A549 (cell line): Measurements from ENCODE around the gene CASTOR1.

Experiments
- BHLHE40 ChIP-seq: IDR thresholded peaks from 2 replicates; pipeline ENCODE4 v1.6.1; 2012; ENCODE audit warnings: low read depth, low read length, inconsistent platforms
- CTCF ChIP-seq: fragments of >200 bp; sonication (Bioruptor Twin); formaldehyde crosslinking; IDR thresholded peaks from 3 replicates; pipeline ENCODE4 v1.5.1; 2016
- GATA3 ChIP-seq: IDR thresholded peaks from 2 replicates; pipeline ENCODE4 v1.6.1; 2012; ENCODE audit warnings: borderline replicate concordance
- KDM1A ChIP-seq: fragments of 200-600 bp; sonication (generic); IDR thresholded peaks from 2 replicates; pipeline ENCODE4 v1.6.1; 2016; ENCODE audit warnings: low read depth, mild to moderate bottlenecking
- MAFK ChIP-seq: fragments of 450-650 bp; IDR thresholded peaks from 2 replicates; pipeline ENCODE4 v1.6.1; 2014; ENCODE audit not compliant: partially characterized antibody
- PHF8 ChIP-seq: fragments of 200-600 bp; sonication (generic); IDR thresholded peaks from 2 replicates; pipeline ENCODE4 v1.6.1; 2016; ENCODE audit warnings: low read depth, mild to moderate bottlenecking, antibody characterized with exemption, moderate library complexity, borderline replicate concordance
- POLR2A ChIP-seq: IDR thresholded peaks from 2 replicates; pipeline ENCODE4 v1.6.1; 2012; ENCODE audit warnings: mild to moderate bottlenecking, low read length
- SMC3 ChIP-seq: fragments of >200 bp; sonication (Bioruptor Twin); formaldehyde crosslinking; IDR thresholded peaks from 3 replicates; pipeline ENCODE4 v1.6.1; 2018; ENCODE audit warnings: inconsistent platforms

- no peak for TF ChIP-seq CTCF
- no peak for TF ChIP-seq GATA3
- TF ChIP-seq KDM1A = peak; percentile 53; the same call in 1 of the 2 replicates
- no peak for TF ChIP-seq POLR2A
- no peak for TF ChIP-seq MAFK
- TF ChIP-seq BHLHE40 = no peak
- no peak for TF ChIP-seq PHF8
- TF ChIP-seq SMC3 = no peak
Measured at GRCh38 chr22:30267382-30268302, 21.7 kb downstream of the CASTOR1 start.
